Pons (tissue), 1 donor: Measurements from ENCODE around the gene GRID1.
A peak's percentile ranks its signal among the peaks of the same experiment; 100 is the strongest.

Source experiments
- DNase-seq: peaks from one replicate; pipeline ENCODE4 v3.0.0-alpha.2; 2016; ENCODE audit warnings: low spot score

Gene GRID1

DNA sequence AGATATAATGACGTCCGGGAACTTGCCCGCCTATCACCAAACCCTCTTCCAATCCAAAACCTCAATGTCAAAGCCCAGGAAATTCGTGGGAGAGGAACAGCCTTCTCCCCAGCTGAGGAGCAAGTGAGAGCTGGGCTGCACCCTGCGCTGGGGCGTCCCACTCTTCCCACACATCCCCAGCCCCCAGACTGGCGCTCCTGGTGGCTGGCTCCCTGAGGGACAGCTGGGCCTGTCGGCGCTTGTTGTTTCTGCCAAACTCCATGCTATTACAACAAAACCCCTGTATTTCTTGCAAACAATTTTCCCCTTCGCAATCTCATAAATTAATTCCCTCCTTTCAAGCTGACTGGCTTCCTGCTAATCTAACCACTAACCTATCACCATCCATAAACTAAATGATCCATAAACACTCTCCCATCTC, 53.0 kb downstream of the GRID1 start:
- DNase-seq, result peak; percentile 85

DNA sequence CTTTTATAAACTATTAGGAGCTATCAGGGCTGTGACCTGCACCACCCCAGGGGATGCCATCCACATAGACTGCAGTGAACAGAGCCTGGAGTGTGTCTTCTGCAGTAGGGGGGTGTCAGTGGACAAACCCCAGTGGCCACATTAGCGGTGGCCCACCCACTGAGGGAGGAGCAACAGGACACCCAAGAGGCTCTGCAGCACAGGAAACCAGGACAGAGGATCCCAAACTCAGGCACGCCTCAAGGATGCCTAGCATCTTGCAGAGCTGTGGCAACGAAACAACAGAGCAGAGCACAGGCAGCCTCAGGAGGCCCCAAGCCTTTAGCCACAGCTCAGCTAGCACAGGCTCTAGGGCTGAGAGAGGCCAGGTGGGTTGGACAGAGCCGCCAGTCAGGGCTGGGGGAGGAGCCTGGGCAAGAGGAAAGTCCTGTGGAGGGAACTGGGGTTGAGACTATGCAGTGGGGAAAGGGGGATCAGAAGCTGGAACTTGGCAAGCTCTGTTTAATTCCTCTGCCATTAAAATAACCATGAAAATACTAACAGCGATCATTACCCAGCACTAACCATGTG, 53.8 kb downstream of the GRID1 start:
- DNase-seq, result peak; percentile 65

DNA sequence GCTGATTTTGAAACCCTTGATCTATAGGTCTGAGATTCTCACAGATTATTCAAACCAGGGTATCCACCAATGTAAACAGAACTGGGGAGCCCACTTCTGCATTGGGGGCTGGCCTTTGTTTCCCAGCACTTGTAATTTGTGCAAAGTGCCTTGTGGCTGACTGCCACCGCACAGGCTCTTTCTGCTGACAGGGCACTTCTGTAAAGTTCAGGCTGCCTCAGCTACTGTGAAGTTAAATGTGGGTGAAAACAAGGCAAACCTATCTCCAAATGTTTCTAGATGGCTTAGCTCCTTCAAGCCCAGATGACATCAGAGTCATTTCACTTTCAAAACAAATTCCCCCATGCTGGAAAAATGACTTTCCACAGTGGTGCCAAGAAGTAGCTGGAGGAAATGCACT, 54.7 kb downstream of the GRID1 start:
- no peak for DNase-seq

DNA sequence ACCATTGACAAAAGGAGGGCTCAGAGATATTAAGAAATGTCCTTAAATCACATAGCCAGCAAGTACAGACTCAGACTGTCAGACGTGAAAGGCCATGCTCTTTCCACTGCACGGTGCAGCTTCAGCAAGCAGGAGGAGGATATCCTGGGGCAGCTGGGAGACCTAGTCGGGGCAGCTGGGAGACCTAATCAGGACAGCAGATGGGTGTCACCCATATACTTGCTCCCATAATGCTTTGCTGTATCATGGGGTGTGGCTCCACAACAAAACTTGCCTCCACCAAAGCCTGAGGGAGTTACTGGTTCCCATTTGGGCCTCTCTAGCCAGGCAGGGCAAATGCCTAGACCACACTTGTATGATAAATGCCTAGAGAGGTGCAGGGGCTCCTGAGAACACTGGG, 55.4 kb downstream of the GRID1 start:
- no peak for DNase-seq

DNA sequence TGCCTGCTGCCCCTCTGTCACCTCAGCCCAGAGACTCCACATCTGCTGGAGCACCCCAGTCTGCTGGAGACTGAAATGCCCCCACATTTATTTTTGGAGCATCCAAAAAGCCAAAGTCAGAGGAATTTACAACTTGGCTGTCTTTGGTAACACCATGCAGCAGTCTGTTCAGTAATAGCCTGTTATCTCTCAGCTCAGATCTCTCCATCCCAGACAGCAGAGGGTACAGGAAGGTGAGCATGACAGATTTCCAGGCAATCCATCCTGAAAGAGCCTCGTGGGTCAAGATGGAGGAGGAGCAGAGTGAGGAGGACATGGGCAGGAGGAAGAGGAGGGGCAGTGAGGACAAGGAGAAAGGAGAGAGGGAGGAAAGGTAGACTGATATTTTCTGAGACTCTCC, 55.9 kb downstream of the GRID1 start:
- no peak for DNase-seq

DNA sequence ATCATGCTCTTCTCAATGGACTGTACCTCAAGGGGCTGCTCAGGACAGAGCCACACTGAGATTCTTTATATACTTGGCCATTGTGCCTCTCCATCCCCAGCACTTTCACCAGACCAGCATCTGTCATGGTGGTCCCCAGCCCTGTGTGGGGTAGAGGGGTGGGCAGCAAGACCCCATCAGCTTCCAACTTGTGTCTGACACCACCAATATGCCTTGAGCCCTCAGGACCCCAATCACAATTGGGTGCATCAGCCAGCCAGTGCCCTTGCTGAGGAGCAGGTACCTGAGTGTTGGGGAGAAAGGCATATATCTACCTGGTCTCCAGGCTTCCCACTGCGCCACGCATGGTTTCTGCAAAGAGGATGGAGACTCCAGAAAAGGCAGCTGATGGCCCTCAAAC, 56.3 kb downstream of the GRID1 start:
- DNase-seq, result no peak

DNA sequence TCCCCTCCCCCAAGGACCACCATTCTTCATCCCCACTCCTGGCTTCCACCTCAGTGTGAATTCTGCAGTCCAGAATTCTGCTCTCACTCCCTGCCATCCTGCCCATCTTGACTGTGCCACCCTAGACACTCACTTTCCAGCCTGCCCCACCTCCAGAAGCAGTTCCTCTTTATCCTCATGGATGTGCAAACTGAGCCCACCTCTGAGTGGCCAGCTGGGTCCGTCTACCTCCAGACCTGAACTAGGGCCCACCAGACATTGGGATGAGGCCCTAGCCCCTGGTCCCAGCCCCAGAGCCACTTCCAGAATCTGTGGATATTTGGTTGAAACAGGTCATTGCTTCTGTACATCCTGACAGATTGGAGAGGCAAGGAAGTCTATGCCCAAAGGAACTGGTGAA, 58.5 kb downstream of the GRID1 start:
- DNase-seq, result no peak

DNA sequence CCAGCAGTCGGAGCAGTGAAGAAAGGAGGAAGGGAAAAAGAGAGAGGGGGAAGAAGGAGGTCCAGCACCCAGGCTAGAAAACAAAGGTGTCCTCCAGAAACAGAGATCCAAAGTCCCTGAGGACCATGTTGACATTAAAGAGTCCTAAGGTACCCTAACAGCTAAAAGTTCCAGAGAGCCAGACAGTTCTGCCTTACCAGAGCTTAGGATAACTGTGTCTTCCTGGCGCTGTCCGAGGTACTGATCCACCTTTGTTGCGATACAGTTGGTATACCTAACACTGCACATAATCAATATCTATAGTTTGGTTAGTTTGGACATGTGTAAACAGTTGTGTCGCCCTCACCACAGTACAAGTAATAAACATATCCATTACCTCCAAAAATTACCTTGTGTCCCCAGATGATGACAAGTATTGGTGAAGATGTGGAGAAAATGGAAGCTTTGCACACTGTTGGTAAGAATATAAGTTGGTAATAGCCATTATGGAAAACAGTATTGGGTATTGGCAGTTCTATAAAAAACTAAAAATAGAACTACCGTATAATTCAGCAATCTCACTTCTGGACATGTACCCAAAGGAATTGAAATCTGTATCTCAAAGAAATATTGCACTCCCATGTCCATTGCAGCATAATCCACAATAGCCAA, 59.8 kb downstream of the GRID1 start:
- DNase-seq, result no peak

DNA sequence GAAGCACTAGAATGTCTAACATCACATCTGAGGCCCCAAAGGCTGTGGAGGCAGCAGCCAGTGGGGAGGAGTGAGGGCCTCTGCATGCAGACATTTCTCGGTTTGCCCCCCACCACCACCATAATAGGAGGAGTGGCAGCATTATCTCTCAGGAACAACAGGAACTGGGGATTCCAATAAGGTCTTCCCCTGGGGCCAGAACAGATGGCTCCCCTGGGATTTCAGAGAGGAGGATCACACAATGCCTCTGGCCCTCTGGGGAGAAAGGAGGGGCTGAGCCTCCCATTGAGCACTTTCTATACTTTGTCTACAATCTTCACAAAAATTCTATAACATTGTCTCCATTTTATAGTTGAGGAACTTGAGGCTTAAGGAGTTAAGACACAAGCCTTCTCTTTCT, 61.1 kb downstream of the GRID1 start:
- DNase-seq, result no peak

DNA sequence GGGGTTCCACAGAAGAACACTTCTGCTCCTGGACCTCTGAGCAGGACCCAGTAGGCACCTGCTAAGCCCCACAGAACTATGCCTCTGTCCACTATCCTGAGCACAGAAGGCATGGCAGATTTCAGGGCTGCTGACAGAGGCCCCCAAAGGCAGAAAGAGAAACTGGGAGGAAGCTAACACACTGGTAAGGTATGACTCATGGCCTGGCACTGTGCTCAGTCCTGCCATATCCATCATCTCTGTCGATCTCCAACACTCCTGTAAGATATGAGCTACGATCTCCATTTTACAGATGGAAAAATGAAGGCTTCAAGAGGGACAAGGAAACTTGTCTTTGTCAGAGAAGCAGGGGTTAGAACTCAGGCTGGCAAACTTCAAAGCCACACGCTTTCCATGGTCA, 62.2 kb downstream of the GRID1 start:
- no peak for DNase-seq

DNA sequence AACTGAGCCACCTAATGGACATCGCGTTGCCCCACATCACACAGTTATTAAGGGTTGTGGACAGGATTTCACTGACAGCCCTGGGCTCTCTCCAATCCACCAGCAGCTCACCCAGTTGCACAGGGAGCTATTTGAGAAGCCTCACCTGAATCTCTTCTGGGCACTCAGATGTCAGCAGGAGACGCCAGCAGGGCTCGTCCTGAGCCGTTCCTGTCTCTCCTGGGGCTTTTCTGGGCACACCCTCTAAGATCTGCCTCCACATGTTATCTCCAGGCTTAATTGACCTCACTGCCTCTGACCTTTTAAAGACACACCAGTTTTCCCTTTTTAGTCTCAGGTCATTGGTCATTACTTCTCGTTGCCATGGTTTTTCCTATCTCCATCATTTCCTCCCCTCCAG, 63.0 kb downstream of the GRID1 start:
- DNase-seq, result no peak

DNA sequence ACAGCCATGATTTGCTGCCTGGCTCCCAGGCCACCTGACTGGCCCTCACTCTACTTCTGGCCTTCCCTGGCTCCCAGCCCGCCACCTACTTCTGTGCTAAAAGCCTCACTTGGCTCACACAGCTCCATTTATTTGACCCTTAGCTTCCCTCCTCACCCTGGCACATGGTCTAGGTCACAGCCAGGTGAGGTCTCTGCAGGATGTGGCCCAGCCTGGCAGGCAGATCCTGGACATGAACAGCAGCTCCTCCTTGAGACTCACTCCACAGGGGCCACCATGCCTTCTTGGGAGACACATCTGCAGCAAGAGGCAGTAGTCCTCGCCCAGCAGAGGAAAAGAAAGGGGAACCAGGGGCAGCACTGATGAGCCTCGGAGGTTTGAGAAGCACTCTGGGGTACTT, 64.6 kb downstream of the GRID1 start:
- DNase-seq, result no peak

DNA sequence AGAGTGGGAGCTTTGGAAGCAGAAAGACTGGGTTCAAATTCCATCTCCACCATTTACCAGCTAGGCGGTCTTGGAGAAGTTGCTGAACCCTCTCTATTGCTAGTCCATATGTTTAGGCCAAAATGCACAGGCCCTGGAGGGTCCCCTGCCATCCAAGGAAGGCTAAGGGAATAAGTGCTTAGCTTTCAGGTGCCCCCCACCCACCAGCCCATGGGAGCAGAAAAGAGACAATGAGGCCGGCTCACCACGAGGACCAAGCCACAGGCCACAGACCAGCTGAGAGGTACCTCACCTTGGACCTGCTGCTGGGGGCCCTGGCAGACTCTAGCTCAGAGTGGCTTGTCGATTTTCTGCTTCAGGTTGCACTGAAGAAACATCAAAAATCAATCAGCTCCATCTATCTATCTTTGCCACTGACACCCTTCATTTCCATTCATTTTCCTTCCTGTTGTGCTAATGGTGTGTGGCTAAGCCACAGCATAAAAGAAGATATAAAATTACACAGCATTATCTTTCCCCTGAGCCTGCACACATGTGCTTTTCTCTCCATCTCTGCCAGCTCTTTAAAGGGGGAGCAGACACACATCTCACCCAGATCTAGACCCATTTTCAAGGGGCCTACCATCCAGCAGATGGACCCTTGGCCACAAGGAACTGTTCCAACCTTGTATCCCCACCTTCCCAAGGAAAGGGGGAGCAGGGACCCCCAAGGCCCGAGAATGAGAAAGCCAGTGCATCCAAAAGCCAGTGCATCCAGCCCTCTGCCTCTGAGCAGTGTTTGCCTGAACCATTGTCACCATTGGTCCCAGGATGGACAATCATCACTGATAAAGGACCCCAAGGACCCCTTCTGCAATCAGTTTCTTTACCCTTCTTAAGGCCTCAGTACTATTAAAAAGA, 65.4 kb downstream of the GRID1 start:
- DNase-seq, result no peak

DNA sequence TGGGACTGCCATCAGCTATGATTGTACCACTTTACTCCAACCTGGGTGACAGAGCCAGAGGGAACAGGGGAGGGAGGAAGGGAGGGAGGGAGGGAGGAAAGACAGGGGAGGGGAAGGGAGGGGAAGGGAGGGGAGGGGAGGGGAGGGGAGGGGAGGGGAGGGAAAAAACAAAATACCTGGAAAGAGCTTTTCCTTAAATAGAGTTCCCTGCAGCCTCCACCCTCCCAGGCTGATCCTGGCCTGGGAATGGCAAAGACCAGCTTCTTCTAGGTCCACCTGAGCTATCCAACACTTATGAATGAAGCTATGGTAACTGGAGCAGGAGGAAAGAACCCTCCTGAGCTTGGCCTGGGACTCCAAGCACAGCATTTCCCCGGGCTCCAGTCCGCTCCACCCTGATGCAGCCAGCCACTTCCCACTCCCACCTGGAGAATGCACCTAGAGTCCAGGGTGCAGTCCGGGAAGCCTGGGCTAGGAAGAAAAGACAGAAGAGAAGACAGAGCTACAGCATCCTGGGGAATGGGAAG, 66.1 kb downstream of the GRID1 start:
- no peak for DNase-seq

DNA sequence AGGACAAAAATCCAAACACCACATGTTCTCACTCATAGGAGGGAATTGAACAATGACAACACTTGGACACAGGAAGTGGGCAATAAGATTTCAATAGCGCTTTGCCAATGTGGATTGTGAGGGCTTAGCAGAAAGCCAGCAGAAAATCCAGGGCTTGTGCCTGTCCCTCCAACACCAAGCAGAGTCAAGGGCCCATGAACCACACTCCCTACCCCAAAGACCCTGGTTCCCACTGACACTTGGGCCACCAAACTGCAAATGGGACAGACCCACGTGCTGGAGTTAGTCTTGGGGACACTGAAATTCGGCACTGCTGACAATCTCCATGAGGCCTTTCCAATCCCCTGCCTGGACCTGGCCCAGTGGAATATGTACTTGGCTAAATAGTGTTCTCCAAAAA, 67.0 kb downstream of the GRID1 start:
- no peak for DNase-seq

DNA sequence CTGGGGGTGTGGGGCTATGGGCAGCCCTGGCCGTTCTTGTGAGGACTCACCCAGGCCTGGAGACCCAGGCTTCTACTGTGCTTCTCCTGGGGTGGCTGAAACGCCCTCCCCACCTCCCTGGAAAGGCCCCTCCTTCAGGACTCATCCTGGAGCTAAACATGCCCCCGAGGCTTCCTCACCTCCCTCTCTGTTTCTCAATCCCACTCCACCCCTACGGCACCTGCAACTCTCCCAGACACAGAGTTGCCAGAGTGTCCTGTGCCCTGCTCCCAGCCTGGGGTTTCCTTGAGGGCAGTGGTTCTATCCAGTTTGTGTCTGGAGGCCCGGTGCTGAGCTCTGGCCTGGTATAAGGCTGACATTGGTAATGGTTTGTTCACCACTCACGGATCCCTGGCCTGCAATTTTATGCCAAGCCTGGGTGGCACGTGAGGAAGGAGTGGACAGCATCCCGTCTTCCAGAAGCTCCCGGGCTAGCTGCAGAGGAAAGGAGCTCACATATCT, 68.0 kb downstream of the GRID1 start:
- no peak for DNase-seq

DNA sequence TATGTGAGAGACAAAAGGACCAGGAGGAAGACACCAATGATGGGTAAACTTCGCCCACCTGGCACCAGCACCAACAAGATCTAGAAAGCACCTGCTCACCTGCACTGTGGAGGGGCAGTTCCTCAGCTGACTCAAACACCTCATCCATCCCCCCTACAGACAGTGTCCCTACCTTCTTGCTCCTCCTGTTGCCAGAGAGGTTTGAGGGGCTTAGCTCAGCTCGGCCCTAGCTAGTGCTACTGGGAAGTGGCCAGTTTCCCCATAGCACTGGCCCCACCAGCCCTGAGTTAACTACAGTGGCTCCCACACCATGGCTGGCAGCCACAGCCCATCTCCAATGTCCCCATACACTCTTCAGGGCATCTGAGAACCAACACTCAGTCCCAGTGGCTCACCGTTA, 70.8 kb downstream of the GRID1 start:
- no peak for DNase-seq

DNA sequence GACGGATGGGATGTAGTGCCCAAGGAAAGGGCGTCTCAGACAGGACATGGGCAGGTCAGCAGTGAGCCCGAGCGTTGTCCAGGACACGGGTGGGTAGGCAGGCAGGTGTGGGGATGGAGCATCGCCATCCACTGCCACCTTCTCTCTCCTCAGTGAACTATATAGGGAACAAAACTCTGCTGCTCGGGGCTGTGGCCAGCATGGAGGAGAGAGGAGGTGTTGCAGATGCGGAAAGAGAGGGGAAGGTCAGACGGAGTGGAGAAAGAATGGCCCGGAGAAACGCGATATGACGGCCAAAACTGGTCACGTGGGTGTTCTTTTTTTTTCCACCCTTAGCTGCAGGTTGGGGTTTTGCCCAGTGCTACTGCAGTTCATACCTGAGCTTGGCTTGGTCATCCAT, 71.2 kb downstream of the GRID1 start:
- no peak for DNase-seq

DNA sequence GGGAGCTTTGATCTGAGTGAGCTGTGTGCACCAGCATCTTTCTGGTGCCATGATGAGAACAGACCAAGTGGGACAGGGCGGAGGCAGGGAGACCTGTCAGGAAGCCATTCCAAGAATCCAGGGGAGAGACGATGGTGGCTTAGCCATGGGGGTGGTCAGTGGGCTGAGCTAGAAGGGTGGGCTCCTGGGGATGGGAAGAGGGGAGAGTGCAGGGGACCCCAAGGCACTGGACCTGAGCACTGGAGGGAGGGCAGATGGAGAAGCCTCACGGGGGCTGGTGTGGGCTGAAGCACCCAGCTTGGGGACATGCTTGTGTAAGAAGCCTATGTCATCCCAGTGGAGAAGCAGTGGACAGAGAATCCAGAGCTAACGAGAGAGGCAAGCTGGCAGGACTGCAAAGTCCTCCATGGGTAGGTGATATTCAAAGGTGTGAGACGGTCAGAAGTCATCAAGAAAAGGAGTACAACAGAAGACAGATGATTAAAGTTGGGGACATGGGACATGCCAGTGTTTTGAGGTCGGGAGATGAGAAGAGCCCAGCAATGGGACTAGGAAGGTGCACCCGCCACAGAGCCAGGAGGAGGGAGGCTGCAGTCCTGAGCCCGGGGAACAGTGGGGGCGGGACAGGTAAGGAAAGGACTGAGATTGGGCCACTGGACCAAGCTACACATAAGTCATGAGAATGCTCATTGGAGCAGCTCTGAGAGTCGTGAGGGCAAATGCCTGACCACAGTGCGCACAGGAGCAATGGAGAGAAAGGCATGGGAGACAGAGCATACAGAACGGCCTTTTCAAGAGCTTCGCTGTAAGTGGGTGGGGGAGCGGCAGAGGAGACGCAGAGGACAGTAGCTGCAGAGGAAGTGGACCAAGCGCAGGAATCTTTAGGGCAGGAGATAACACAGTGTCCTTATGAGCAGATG, 72.0 kb downstream of the GRID1 start:
- no peak for DNase-seq

DNA sequence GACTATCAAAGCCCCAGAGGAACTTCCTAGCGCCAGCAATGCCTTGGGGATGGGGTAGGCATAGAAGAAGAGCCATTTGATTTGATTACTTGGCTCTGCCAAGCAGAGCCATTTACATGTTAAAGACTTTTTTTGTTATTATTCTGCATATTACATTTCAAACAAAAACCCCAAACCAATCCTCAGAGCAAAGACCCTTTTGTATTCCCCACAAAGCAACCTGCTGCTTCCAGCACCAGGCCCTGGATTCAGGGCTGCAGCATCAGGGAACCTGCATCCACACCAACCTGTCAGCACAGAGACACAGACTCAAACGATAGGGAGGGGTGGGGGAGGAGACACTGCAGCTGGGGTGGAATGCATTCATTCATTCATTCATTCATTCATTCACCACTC, 73.2 kb downstream of the GRID1 start:
- DNase-seq, result no peak

DNA sequence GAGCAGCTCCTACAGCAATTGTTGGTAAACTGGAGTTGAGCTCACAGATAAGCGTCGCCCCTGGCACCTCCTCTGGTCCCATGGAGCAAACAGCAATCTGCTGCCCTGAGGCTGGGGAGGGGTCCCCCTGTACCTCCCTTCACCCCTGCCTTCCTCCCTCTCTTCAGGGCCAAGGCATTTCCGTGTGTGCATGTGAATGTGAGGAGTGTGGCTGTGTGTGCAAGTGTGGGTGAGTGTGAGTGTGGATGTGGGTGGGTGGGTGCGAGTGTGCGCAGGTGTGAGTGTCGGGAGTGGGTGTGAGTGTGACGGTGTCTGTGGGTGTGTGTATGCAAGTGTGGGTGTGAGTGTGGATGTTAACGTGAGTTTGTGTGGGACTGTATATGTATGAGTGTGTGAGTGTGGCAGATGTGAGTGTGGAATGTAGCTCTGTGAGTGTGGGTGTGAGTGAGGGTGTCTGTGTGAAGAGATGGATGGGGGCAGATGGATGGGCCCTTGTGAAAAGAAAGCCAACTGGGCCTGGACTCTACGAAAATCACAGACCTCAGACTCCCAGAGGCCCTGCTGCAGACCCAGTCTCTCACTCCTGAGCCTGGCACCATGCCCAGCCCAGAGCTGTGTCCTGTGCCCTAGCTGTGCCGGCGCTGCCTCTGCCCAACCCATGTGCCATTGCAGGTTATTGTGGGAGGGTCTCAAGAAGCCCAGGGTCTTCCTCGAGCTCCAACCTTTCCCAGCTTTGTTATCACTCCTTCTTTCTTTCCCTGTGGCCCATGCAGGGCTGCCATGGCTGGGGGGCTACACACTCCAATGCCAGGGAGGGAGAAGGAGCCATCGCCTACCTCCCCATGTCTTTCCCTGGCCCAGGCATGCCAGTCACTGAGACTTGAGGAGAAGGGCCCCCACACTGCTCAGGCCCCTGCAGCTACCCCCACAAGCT, 73.9 kb downstream of the GRID1 start:
- peak; percentile 64 for DNase-seq
